AG09309 (cell line): ENCODE measurements around the gene MYD88.

ENCODE experiments used
- DNase-seq: peaks from one replicate; pipeline ENCODE4 v3.0.0-alpha.2; 2010; ENCODE audit warnings: low read depth
- H3K4me3 ChIP-seq: 2 replicates; pipeline ENCODE4 v1.5.1; 2011; ENCODE audit warnings: mild to moderate bottlenecking, low read depth, low read length, moderate library complexity; ENCODE audit not compliant: control insufficient read depth
- TF ChIP-seq, protein P1 (sequence below): IDR thresholded peaks from 2 replicates; pipeline ENCODE4 v1.5.1; 2011; ENCODE audit warnings: mild to moderate bottlenecking, low read depth, low read length, inconsistent platforms; ENCODE audit not compliant: insufficient read depth, control insufficient read depth; ENCODE audit errors: missing control alignments

Gene MYD88

DNA sequence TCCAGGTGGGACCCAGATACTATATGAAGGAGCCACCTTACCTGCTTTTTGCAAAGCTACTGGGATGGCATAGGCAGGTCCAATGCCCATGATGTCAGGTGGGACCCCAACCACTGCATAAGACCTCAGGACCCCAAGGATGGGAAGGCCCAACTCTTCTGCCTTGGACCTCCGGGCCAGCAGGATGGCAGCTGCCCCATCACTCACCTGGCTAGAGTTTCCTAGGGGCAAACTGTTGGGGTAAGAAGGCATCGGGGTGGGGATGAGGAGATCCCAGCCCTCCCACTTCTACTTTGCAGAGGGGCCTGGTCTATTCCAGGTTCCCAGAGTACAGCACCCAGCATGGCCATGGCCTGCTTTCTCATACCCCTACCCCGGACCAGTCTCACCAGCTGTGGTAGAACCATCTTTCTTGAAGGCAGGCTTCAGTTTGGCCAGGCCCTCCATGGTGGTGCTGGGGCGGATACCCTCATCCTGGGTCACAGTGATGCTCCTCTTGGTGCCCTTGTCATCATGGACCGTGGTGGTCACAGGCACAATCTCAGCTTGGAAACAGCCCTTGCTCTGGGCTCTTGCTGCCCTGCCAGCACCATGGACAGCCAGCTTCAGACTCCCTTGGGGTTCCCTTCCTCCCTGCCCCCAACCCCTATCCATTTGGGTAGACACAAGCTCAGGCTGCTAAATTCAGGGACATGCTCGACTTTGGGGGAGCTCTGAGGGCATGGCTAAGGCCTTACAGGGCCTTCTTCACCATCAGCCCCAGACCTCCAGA is 12.2 kb upstream of the MYD88 start:
- no peak for DNase-seq
- no peak overlapping the region for H3K4me3 ChIP-seq
- TF ChIP-seq, protein P1, sequence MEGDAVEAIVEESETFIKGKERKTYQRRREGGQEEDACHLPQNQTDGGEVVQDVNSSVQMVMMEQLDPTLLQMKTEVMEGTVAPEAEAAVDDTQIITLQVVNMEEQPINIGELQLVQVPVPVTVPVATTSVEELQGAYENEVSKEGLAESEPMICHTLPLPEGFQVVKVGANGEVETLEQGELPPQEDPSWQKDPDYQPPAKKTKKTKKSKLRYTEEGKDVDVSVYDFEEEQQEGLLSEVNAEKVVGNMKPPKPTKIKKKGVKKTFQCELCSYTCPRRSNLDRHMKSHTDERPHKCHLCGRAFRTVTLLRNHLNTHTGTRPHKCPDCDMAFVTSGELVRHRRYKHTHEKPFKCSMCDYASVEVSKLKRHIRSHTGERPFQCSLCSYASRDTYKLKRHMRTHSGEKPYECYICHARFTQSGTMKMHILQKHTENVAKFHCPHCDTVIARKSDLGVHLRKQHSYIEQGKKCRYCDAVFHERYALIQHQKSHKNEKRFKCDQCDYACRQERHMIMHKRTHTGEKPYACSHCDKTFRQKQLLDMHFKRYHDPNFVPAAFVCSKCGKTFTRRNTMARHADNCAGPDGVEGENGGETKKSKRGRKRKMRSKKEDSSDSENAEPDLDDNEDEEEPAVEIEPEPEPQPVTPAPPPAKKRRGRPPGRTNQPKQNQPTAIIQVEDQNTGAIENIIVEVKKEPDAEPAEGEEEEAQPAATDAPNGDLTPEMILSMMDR: no peak

DNA sequence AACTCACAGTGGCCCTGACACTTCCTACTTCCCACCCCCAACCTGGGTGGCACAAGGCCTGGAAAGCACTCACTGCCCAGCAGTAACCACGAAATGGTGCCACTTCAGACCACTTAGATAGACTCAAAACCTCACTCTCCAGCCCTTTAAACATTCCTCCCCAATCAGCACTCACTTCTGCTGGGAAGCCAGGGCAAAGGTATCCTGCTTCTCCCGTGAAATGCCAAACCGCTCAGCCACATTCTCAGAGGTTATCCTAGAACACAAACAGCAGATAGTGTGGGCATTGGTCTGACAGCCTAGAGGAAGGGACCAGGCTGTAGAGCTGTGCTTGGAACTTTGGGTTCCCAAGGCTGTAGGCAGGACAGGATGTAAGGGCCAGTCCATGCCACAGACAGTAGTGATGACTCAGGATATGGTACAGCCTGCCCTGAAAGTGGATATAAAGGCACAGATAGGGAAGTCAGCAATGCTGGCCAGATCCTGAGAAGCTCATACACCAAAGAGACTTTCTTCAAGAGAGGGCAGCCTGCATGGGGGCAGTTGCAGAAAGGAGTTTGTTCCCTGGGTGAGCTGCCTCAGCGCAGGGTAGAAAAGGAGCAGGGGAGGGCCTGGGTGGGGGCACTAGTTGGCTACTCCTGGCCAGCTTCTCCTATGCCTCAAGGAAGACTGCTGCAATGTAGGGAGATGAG is 10.7 kb upstream of the MYD88 start:
- TF ChIP-seq, protein P1: no peak
- DNase-seq: no peak
- no peak overlapping the region for H3K4me3 ChIP-seq

DNA sequence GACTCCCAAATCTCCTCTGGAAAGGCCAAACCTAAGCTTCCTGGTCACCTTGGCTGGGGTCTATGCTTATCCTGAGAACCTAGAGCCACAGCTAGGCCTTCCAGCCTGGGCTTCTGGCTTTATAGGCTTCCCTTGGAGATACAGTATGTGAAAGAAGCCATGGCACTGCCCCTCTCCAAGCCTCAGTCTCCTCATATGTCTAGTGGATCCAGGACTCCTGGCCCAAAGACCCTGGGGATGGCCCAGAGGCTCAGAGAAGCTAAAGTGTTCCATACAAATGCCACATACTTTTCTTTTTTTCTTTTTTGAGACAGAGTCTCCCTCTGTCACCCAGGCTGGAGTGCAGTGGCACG is 10.2 kb upstream of the MYD88 start:
- no peak overlapping the region for H3K4me3 ChIP-seq
- TF ChIP-seq, protein P1: no peak
- DNase-seq: no peak

DNA sequence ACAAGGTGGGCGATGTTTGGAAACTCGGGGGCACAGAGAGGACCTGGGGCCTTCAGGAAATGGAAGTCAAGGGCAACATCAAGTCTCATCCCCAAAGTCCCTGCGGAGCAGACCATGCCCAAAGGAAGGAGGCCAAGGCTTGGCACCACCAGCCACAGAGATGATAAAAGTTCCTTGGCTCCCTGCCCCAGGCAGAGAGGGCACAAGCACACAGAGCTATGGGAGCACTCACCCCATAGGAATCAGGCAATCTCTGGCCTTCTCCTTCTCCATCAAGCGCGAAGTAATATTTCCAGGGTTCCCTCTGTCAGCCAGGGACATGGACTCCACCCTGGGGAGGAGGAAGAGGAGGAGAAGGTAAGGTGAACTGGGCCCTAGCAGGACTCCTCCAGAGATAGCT is 9.4 kb upstream of the MYD88 start:
- no peak for DNase-seq
- H3K4me3 ChIP-seq: no peak overlapping the region
- TF ChIP-seq, protein P1: no peak

DNA sequence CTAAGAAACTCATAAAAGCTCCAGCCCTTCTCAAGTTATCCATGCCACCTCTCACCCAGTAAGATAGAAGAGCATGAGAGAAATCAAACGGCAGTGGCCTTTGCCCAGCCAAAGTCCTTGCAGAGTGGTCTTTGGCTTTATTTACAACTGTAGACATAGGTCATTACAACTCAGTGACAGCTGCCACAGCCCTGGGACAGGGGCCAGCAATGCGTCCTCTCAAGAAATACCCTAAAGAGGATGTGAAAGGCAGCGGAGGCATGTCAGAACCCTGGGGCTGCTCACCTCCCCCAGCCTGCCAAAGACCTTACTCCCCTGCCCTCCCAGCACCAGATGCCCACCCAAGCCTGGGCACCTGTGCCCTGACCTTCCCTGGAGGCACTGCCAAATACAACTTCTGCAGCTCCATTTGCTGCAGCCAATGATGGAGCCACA is 7.8 kb upstream of the MYD88 start:
- TF ChIP-seq, protein P1: no peak
- H3K4me3 ChIP-seq: no peak overlapping the region
- no peak for DNase-seq

DNA sequence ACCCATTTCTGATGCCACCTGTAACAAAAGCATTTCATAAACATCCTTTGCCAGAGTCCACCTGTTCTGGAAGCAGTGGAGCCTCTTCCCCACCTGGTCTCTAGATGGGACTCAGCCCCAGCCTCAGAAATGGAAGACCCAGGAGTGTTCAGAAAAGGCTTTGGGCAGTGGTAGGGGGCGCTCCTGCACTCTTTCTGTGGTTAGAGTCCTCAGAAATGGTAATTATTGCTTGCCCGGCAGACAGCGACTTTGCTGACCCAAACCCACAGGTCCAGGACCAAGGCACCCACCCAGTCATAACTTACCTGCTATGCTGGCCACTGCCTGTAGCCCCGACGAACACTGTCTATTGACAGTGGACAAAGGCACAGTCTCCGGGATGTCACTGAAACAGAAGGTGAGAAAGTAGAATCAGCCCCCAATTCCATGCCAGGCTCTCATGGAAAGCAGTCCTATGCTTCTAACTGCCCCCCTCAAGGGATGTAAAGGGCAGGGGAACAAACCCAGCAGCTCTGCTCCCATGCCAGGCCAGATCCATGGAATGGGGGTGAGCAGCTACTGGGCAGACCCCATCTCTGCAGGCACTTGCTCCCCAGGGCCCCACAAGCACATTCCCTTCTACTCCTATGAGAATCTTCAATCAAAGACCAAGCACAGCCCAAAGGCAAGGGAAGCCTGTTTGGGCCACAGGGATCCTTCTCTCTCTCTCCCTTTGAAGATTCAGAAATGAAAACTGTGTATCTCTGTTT is 6.7 kb upstream of the MYD88 start:
- no peak for DNase-seq
- no peak overlapping the region for H3K4me3 ChIP-seq
- TF ChIP-seq, protein P1: peak; percentile 62
